OCI-LY1 (cell line): ENCODE results near the gene S1PR1.

Source experiments
- EZH2 ChIP-seq: fragments of 200-600 bp; sonication (generic), shearing (Covaris generic); IDR thresholded peaks from 2 replicates; pipeline ENCODE4 v1.8.0; 2017; ENCODE audit warnings: borderline replicate concordance, mixed run types, mild to moderate bottlenecking, antibody characterized with exemption, low read length, moderate library complexity, mixed read lengths
- TF ChIP-seq, protein P1 (sequence below): fragments of 200-600 bp; sonication (generic), shearing (Covaris generic); IDR thresholded peaks from 2 replicates; pipeline ENCODE4 v1.5.1; 2017; ENCODE audit warnings: mild to moderate bottlenecking, antibody characterized with exemption, low read length, moderate library complexity, mixed read lengths

GRCh38 chr1:101241485-101242225 lies 4.8 kb downstream of the S1PR1 start:
- TF ChIP-seq, protein P1, sequence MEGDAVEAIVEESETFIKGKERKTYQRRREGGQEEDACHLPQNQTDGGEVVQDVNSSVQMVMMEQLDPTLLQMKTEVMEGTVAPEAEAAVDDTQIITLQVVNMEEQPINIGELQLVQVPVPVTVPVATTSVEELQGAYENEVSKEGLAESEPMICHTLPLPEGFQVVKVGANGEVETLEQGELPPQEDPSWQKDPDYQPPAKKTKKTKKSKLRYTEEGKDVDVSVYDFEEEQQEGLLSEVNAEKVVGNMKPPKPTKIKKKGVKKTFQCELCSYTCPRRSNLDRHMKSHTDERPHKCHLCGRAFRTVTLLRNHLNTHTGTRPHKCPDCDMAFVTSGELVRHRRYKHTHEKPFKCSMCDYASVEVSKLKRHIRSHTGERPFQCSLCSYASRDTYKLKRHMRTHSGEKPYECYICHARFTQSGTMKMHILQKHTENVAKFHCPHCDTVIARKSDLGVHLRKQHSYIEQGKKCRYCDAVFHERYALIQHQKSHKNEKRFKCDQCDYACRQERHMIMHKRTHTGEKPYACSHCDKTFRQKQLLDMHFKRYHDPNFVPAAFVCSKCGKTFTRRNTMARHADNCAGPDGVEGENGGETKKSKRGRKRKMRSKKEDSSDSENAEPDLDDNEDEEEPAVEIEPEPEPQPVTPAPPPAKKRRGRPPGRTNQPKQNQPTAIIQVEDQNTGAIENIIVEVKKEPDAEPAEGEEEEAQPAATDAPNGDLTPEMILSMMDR = no peak
- no peak for TF ChIP-seq EZH2
